HUDEP-2 (cell line): ENCODE data around the gene DNHD1.

ENCODE experiments used
- DNase-seq, 76 experiments: peaks; one replicate each; lab custom pipeline; 2025; ENCODE audit not compliant: unreplicated experiment in 76 of 76; lab: John Stamatoyannopoulos, UW

DNHD1 gene

GRCh38 chr11:6586434-6587359 is 89.6 kb downstream of the DNHD1 start:
- no peak for DNase-seq

- DNase-seq, result no peak
Observed at GRCh38 chr11:6587360-6587953, 90.4 kb downstream of the DNHD1 start.

GRCh38 chr11:6588018-6588417 is 90.9 kb downstream of the DNHD1 start:
- DNase-seq, result no peak

- no peak for DNase-seq
Observed at GRCh38 chr11:6594142-6594768, 97.2 kb downstream of the DNHD1 start.

GRCh38 chr11:6596239-6596877 is 99.3 kb downstream of the DNHD1 start:
- no peak for DNase-seq

- no peak for DNase-seq
Observed at GRCh38 chr11:6598555-6598954, 101.5 kb downstream of the DNHD1 start.

GRCh38 chr11:6599449-6599848 is 102.4 kb downstream of the DNHD1 start:
- no peak for DNase-seq

- DNase-seq, result no peak
Observed at GRCh38 chr11:6599881-6600390, 102.9 kb downstream of the DNHD1 start.

GRCh38 chr11:6601041-6601461 is 104.0 kb downstream of the DNHD1 start:
- DNase-seq, result no peak

GRCh38 chr11:6602096-6602940 is 105.2 kb downstream of the DNHD1 start:
- no peak for DNase-seq

- DNase-seq, result peak in 74 of 76 experiments; percentile 29 to 90 (median 77)
Observed at GRCh38 chr11:6603287-6604080, 106.4 kb downstream of the DNHD1 start, which contains the start of the genes ILK and RRP8. Gene ILK (plus strand): TSS chr11:6603774. CDS start chr11:6604272, 498 bp downstream. Gene RRP8 (minus strand): TSS chr11:6603616. CDS start chr11:6603502, 114 bp downstream.

- peak in 45 of 76 experiments; percentile 5 to 53 (median 28) for DNase-seq
Observed at GRCh38 chr11:6604081-6604626, 107.1 kb downstream of the DNHD1 start.

- no peak for DNase-seq
Observed at GRCh38 chr11:6604790-6605189, 107.7 kb downstream of the DNHD1 start.

- DNase-seq, result peak in 58 of 76 experiments; percentile 6 to 78 (median 42)
Observed at GRCh38 chr11:6606471-6607189, 109.5 kb downstream of the DNHD1 start.

GRCh38 chr11:6607190-6607795 is 110.2 kb downstream of the DNHD1 start:
- DNase-seq, result no peak

- no peak for DNase-seq
Observed at GRCh38 chr11:6608011-6608410, 110.9 kb downstream of the DNHD1 start.

- DNase-seq, result no peak
Observed at GRCh38 chr11:6608726-6609501, 111.8 kb downstream of the DNHD1 start.
